ENCODE data around the gene TTC6.

GRCh38 chr14:37583358-37584210, 11.8 kb upstream of the TTC6 start:
- TF ChIP-seq POLR2A (IDR thresholded peaks at IDR 0.05) (no peak), CTCF (IDR thresholded peaks at IDR 0.05) (no peak)

Measured in vagina (tissue), 2 donors.